NCI-H69 (cell line): ENCODE measurements around the gene KRT12.
"Not testable (repeated sequence)": the region's sequence is repeated elsewhere in the genome, so short reads cannot be mapped to it uniquely, and the experiment has no call there.

Source experiments
- DNase-seq: peaks from one replicate; lab custom pipeline; 2025; lab: John Stamatoyannopoulos, UW

KRT12 gene

GRCh38 chr17:40883626-40884334, 16.8 kb upstream of the KRT12 start:
- no peak for DNase-seq

DNA sequence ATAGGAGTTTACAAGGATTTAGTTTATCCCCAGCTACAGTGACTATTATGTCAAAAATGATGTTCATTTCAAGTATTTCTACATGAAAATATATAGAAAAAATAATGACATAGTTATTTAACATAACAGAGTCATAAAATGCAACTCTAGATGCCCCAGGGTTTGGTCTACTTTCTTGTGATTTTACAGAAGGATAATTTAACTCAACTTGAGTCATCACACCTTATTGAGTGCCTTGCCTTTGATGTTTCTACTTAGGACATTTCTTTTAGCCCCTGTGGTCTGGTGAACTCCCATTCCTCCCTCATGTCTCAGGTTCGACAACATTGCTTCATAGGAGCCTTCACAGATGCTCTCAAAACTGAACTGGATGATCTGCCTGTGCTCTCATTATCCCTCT, 16.0 kb upstream of the KRT12 start:
- DNase-seq = no peak

DNA sequence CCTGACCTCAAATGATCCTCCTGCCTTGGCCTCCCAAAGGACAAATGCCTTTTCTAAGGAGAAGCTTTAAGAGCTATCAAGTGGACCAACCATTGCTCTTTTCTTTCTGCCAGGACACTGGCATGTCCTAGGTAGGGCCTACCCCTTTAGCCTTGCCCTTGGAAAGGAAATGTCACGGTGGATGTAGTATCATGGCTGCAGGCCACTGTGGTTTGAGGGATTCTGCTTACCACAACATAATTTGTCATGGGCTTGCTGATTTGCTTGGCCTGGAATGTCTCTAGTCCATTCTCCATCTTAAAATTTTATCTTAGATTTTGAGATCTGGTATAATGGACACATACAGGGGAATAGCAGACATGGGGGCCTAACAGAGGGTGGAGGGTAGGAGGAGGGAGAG, 12.0 kb upstream of the KRT12 start:
- no peak for DNase-seq

GRCh38 chr17:40878044-40878443, 11.0 kb upstream of the KRT12 start:
- DNase-seq = no peak

- DNase-seq = no peak
Measured at GRCh38 chr17:40873801-40874200, 6.8 kb upstream of the KRT12 start.

DNA sequence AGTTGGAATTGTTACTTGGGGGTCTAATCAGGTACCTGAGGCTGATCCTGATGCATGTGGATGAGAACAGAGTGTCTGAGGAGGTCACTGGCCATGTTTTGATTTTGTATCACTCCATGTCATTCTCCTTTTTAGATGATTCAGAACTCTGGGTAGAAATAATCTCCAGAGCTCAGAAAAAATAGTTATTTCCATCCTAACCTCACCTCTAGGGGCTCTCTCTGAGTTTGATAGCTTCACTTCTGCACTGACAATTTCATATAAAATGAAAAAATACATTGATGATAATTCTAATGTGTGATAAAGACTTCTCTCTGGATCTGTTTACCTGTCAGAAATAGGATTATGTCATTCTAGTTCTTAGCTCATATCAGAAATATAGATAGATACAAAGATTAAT, 6.2 kb upstream of the KRT12 start:
- DNase-seq = no peak

- DNase-seq = no peak
Measured at GRCh38 chr17:40872416-40872815, 5.4 kb upstream of the KRT12 start.

GRCh38 chr17:40871316-40871715, 4.3 kb upstream of the KRT12 start:
- no peak for DNase-seq

DNA sequence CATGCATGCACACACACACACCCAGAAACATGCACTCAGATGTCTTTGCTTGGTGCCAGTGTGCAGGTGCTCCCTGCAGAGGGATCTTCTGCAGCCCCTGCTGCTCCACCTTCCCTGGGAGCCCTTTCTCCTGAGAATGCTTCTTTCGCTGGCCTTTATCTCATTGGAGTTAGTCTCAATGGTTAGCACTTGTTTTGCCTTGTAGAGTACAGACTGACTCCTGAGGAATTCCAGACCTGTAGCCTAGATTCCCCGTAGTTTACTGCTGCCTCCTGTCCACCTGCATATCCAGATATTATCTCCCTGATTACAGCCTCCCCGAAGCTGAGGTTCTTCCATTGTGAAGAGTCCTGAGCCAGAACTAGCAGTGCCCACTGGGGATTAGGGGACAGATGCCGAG, 3.1 kb upstream of the KRT12 start:
- no peak for DNase-seq

DNA sequence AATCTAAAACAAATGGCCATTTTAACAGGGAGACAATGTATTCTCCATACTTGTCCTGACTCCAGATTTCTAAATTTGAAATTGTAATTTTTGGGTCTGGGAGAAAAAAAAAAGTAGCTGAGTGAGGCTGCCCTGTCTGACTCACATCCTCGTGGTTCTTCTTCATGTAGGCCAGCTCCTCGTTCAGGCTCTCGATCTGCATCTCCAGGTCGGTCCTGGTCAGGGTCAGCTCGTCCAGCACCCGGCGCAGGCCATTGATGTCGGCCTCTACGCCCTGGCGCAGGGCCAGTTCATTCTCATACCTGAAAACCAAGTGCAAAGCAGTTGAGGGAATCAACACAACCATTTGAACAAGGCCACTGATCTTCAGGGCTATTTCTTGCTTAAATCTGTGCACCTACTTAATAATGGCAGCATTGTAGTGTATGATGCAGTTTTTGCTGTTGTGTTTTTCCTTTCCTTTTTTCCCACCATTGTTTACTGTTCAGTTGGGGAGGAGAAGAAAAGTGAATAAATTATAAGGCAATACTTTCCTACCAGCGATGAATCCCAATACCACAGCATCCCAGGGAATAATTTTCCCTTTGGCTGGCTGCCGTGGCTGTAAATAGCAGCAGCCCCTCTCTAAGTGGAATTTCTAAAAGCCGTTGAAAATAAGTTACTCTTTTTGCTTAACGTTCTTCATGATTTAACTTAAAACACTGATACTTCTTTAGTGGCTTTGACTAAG, 2.2 kb downstream of the KRT12 start:
- DNase-seq = no peak

- peak; percentile 62 for DNase-seq
Measured at GRCh38 chr17:40862985-40863733, 3.9 kb downstream of the KRT12 start.

DNA sequence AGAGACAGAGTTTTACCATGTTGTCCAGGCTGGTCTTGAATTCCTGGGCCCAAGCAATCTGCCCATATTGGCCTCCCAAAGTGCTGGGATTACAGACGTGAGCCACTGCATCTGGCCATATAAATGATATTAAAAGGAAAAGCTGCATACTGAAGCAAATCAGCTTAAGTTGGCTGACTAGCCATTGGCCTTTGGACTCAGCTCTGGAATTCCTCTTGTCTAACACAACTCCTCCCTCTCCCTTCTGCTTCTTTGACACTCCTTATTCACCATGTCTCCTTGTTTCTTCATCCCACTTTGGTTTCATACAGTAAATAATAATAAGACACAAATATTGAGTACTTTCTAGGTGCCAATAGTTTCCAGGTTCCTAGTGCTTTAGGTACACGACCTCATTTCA, 7.5 kb downstream of the KRT12 start:
- no peak for DNase-seq

DNA sequence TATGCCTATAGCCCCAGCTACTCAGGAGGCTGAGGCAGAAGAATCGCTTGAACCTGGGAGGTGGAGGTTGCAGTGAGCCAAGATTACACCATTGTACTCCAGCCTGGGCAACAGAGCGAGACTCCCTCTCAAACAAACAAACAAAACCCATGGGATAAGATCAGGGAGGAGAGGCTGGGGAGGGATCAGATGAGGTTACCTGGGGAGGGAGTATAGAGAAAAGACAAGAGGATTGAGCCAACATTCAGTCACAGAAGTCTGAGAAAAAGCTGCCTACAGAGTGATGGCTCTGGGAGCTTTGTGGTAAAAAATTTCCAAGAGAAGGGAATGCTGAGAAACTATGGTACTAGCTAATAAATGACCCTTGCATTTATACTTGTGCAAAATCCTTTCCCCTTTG, 8.4 kb downstream of the KRT12 start:
- not testable (repeated sequence) for DNase-seq

- no peak for DNase-seq
Measured at GRCh38 chr17:40857535-40857934, 9.5 kb downstream of the KRT12 start.

DNA sequence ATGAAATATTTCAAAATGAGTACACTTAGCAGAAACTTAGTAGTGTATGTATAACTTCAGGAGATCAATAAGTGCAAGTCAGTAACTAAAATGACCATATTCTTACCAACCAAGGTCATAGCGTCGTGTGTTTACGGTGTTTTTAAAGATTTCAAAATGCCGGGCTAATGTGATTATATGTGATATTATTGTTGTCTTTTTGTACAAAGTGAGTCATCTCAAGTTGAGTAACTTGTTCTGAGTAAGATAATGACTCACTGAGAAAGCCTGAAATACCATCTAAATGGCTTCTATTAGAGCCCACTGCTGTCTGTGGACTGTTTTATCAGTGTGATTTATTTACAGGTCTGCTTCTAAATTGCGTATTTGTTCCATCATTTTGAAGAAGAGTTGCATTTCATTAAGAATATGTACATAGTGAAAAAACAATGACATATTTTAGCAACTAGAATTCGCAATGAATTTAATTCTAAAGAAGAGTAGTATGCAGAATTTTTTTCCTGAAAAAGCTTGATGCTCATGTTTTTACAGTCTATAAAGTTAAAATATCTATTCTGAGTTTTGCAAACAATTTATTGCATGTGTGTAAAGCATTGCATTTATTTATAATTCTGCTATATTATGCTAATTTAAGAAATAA, 12.7 kb downstream of the KRT12 start:
- DNase-seq = no peak

DNA sequence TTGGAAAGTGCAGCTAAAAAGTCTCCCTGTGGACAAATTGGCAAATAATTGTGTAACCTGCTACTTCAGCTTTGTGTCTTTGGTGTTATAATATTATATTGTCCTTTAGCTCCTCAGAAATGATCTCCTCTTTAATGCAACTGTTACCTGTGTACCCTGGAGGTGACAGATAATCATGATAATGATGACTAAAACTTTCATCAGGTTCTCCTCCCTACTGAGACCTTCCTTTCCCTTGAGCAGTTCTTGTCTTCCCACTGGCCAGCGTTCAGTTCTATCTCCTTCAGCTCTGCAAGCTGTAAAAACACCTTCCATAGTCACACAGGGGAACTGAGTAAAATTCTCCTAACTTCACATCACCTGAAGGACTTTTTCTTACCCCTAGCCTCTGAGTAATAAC, 14.7 kb downstream of the KRT12 start:
- no peak for DNase-seq

DNA sequence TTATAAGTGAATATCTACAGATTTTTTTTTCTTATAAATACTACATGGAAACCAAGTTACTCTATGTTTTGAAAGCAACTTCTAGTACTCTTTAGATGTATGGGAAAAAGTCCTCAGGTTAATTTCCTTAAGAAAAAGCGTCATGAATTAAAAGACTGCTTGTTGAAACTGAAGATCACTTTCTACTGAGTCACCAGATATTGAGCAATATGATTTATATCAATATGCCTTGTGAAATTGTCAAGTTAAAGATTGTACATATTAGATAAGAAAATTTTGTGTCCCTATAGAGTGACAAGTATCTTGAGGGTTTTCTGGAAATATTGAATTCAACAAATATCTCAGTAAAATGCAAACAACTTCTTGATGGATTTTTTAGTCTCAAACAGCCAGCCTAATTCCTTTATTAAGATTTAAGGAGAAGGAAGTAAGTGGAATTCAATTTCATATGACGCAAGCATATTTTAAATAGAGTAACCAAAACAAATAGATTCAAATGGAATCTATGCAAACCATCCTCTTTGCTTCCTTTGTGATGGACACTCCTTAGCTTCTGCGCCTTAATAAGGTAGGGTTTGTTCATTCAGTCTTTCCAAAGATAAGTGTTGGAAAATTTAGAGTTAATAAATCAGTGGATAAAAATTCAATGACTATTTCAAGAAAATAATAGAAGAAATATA, 16.6 kb downstream of the KRT12 start:
- DNase-seq = no peak

- no peak for DNase-seq
Measured at GRCh38 chr17:40849723-40850122, 17.3 kb downstream of the KRT12 start.

DNA sequence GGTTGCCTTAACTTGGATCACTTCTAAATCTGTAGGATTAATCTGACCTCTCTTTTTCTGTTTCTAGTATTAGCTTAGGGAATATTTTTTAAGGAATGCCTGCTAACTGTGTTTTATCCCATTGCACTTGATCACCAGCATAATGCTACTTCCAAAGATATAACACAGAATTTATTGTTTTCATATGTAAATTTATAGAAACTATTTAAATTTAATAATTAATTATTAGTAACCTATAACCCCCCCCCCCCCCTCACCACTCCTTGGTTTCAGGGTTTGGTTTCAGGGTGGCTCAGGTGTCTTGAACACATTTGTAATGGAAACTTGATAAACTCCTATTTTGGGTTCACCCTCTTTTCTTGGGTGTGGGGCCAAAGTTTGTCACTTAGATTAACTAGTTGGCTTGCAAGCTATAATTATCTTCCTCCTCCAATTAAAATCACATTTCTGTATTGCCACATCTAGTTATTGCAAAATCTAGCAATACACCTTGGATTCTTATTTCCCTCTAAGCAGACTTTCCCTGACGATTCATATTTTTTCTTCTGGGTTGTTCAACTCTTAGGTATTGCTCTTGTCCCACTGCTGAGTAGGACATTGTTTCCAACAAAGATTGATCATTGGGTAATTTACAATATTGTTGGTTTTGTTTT, 18.3 kb downstream of the KRT12 start:
- DNase-seq = no peak

GRCh38 chr17:40846515-40847144, 20.4 kb downstream of the KRT12 start:
- peak; percentile 23 for DNase-seq

- DNase-seq = no peak
Measured at GRCh38 chr17:40844671-40845107, 22.3 kb downstream of the KRT12 start.
